Stimulated activated naive CD4-positive, alpha-beta T cell treated with Interleukin-2 at 50 U/mL for 16 hours (primary cell): ENCODE measurements around the gene RAD51D.
"Not testable (repeated sequence)": the region's sequence is repeated elsewhere in the genome, so short reads cannot be mapped to it uniquely, and the experiment has no call there.

Experiments
- DNase-seq: peaks from one replicate; lab custom pipeline; 2025; lab: John Stamatoyannopoulos, UW

The RAD51D gene

DNA sequence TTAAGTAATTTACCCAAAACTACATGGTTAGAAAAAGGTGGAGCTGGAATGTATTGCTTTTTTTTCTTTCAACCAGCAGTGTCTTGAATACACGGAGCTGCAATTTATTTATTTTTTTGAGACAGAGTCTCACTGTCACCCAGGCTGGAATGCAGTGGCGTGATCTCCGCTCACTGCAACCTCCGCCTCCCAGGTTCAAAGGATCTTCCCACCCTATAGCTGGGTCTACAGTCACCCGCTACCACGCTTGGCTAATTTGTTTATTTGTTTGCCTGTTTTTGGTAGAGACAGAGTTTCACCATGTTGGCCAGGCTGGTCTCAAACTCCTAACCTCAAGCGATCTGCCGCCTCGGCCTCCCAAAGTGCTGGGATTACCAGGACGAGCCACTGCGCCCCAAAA lies 29.0 kb downstream of the RAD51D start:
- DNase-seq, result not testable (repeated sequence)

DNA sequence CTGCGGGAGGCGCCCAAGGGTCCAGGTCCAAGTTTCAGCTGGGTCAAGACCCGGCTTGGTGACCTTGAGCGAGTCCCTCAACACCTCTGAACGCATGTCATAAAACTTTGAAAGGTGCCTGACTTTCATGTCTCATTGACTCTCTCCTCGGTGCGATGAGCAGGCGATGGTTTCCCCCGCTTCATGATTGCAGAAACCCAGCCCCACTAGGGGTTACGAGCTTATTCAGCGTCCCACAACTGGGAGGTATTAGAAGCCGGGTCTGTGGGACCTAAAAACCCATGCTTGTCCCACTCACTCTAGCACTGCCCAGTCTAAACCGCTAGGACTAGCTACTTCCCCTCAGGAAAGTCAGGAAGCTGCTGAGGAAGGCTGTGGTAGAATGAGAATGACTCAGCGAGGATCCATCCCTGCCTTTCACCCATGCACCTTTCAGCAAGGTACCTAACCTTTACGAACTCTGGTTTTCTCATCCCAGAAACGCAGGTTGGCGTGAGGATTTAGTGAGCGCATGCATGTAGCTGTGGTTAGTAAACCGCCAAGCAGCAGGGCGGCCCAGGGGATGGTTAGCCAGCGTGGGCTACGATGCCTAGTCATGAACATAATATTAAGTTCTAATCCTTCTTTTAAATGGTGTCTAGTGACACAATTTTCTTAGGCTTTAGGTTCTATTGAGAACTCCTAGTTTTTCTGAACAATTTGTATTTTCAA lies 29.9 kb downstream of the RAD51D start:
- DNase-seq, result peak; percentile 70

DNA sequence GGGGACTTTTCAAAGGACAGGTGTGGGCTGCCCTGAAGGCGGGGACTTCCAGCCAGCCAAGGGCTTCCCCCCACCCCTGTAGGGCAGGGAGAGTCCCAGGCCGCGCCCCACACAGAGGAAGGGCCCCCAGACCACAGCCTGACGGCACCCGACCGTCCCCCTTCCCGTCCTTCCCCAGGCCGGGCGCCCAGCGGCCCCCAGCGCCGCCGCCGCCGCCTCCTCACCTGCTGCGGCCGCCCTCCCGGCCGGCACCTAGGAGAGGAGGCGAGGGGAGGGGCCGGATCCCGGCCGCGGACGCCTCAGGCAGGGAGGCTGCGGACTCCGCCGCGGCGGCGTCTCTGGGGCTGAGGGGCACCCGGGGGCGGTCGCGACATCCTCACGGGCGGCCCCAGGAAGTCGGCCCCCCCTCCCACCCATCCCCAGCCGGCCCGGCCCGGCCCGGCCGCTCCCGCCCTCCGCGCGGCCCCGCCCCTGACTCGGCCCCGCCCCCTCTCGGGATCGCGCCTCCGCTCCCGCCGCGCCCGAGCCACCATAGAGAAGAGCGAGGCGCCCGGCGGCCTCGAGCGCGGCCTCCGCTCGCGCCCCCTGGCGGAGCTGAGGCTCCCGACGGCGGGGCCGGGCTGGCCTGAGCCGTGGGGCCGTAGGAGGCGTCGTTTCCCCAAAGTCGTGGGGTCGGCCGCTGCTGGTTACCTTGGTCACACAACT lies 30.6 kb downstream of the RAD51D start:
- DNase-seq, result peak; percentile 84

DNA sequence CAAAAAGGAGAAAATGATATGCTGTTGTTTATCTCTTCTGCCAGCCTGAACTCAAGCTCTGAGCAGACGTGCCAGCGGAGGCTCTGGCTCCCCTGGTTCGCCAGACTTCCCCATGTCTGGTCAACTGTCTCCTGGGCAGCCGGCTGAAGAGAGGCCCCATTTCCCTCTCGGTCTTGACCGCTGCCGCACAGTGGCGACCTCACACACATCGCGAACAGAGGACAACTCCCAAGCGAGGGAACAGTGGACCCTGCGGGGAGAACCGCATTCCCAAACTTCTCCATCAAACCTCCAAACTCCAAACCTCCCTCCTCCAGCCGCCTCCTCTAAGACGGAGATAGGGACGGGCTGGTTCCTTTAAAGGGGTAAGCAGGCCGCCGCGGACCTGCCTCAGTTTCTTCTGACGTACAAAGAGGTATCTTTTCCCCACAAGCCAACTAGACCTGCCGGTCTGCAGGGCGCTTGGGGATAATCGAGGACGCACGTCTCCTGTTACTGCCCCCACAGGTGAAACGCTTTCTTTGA lies 31.2 kb downstream of the RAD51D start:
- DNase-seq, result no peak

DNA sequence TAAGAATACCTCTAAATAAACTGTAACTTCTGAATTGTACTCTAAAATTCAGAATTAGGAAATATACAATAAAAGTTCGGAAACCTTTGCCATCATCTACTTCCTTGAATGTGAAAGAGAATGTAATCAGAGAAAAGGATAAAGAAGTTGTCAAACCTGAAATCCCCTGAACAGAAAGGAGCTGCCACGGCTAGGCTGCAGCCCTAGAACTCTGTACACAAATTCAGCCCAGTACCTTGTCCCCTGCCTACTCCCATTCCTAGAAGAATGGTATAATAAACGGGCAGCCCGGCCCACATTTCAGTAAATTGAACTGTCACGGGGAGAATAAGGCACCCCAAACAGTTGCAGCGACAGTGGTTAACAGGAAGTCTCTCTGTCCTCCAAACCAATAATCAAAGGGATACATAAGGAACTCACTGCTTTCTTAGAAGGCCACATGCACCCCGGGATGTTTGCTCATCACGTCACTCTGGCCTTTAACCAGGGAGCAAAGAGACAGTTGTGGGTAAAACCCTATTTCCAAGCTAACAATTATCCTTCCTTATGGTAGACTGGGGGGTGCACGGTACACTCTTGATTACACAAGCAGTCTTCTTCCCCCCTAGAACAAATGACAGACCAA lies 31.8 kb downstream of the RAD51D start:
- DNase-seq, result no peak

DNA sequence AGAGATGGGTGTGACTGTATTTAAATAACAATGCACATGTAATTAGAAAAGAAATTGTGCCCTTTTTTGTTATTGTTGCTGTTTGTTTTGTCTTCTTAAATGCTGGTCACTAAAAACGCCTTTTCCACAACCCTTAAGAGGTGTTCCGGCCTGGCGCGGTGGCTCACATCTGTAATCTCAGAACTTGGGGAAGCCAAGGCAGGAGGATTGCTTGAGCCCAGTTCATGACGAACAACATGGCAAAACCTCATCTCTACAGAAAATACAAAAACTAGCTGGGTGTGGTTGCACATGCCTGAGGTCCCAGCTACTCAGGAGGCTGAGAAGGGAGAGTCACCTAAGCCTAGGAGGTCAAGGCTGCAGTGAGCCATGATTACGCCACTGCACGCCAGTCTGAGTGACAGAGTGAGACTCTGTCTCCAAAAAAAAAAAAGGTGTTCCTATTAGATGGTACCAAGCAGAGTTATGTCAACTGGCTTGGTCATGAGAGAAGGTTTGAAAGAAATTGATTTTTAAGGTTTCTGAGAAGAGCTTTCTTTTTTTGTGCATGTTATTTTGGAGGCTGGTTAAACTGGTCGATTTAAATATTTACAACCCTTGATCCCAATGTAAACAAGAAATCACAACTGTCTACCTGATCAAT lies 32.6 kb downstream of the RAD51D start:
- no peak for DNase-seq

DNA sequence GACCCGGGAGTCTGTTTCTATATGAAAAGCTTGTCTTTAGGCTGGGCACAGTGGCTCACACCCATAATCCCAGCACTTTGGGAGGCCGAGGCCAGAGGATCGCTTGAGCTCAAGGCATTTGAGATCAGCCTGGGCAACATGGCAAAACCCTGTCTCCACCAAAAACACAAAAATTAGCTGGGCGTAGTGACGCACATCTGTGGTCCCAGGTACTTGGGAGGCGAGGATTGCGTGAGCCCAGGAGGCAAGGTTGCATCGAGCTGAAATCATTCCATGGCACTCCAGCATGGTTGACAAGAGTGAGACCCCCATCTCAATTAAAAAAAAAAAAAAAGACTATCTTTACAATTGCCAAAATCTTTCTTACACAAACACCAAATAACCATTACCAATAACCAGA lies 33.5 kb downstream of the RAD51D start:
- no peak for DNase-seq

DNA sequence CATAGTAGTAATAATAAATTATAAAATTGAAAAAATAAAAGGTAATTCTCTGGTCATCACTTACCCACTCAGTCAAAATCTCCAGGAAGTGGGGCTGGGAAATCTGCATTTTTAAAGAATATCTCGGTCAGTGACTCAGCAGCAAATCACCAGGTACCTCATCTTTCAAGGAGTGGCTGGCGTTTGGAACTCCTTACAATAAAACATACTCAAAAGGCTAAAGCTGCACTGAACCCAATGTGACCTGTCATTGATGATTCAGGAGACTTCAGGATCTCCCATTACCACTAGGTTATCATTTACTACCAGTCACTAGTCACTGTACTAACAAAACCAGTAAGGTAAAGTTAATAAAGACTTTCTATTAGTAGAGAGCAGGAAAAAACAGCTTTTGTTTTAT lies 34.7 kb downstream of the RAD51D start:
- no peak for DNase-seq

DNA sequence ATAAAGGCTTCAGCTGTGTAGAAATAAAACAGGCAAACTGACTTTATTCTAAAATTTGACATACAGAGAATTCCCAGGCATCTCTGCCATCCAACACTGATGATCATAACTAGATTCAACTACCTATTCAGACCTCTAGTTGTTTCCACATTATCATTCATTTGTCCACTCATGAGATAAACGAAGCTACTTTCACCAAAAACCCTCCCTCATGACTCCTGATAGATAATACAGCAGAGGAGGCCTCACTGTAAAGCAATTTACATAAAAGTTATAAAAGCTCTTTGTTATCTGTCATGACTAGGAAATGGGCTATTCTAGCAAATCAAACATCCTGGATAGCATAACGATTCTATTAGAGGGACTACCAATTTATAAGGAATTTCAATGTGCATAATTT lies 36.6 kb downstream of the RAD51D start:
- DNase-seq, result no peak

DNA sequence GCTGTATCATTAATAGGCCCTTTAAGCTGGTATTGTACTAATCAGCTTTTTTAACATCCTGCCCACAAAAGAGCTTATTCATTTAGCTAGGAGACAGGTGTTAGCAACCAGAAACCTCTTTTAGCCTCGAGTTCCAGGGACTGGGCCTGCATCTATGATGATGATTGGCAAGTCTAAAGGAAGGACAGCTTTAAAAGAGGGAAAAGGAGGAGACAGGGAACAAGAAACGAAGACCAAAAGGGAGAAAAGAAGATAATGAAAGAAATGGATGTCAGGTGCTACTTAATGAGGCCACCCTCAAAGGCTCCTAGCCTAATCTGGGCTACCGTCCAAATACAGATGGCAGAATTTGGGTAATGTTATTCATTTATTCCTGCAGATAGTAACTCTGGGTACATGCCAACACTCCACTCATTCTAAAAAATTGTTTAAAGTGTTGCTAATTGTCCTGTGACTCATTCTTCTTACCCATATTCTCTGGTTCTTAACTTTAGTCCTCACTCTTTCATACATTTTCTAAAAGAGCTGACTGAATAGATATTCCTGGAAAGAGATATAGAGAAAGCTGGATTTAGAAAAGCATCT lies 37.5 kb downstream of the RAD51D start:
- no peak for DNase-seq

DNA sequence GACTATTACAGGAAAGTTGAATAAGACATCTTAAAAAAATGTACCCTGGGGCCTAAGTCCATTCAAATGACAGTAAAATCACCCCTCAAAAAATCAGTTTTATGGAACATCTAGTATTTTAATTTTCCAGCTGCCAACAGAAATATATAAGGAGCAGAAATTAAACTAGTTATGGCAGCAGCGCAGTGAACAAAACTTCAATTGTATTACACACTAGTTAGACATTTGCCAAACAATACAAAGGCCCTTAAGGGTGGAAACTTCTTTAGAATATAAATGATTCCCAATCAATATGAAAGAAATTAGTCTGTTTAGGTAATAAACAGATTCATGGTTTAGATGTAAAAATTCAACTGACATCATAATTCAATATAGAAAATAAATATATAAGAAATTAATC lies 38.0 kb downstream of the RAD51D start:
- no peak for DNase-seq

DNA sequence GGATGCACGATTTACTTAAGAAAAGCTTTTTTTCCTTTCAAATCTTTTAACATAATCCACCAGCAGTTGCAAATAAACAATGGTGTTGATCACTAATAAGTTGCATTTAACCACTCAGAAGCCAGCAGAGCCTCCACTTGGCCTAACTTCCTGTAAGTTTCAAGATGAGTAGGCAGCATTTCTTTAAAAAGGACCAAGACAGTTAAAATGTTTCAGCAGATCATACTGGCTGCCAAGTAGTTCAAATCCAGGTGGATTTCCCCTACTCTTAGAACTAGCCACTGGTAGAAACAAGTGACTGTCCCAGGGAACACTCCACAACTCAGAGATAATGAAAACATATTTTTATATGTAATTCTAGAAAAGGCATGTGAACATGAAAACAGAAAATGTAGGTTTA lies 39.1 kb downstream of the RAD51D start:
- no peak for DNase-seq

DNA sequence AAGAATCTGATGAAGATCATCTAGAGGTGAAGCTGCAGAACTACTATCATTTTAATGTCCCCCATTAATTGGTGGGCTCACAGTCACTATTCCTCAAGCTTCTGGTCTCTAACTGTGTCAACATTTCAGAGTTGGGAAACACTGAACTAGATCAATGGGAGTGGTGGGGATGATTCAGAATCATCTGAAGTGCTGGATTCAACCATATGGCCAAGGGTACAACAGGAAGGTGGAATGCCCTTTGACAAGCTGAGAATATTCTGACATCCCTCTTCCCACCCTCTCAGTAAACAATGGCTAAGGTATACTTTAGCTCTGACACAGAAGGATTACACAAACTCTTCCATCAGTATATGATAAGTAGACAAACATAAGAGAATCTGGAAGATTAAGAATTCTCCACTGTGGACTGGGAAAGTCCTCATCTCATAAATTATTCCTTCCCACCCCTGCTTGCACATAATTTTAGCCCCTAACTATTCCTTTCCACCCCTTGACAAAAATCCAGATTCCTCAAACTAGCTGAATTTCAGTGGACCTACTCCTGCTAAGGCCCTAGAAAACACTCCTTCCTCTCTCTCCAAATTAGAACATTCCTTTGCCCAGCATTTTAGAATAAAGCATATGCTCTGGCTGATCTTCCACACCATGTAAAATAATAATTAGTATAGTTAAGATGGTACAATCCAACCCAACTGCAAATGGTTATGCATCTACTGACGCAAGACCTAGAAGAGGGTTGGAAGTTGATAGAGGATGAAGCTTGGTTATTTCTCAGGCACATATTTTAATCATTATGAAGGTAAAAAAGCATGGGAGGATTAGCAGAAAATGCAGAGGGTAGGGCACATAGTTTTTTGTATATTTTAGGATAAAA lies 39.9 kb downstream of the RAD51D start:
- DNase-seq, result no peak

DNA sequence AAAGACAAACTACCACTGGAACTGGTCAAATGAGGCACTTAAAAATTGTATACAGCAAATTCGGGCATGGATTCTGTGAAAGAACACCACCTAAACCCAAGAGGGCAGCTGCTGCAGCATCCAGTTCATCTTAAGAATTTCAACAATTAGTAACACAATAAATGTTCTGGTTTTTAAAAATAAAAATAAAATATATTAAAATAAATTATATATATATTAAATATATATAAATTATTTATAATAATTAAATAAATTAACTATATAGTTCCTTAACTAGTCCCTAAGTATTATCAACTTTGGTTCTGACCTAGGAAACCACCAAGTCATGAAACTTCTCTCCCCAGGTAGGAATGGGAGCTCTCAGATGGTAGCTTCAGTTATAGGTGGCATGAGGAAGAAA lies 42.8 kb downstream of the RAD51D start:
- no peak for DNase-seq

DNA sequence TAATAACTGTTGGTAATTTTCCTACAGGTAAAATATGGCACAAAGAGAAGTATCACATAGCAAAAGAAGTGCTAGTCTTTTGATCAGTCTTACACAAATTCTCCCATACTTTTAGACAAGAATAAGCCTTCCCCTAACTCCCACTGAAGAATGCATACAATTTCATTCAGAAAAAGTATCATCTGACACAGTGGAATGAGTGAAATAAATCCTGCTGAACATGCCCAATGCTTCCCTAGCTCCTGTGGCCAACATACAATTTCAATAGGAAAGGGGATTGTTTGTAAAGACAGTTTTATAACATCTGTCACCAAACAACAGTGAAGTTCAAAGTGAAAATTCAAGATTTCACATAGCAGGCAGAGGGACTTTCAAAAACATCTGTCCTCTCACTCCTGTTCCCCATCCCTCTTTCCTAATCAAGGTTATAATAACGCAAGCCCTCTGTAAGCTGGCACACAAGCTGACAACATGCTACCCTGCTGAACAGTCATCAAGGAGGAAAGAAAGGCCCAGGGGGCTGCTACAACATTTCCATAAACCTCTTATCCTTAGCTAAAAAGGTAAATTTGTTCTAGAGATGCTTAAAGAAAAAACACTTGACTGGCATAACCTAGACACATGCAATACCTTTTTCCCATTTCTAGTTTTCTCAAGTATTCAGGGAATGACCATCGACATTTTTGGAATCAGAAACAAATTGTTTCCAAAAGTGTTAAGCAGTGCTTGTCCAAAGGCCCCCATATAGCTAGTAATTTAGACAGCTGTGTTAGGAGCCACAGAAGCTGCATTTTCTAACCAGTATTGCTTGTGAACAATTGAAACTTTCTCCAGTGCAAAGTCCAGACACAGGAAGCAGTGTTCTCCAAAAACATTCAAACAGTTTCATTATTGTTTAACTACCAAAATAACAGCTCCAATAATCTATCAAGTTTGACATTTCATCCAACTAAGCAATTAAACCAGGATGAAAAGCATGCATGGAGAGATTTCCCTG lies 44.7 kb downstream of the RAD51D start:
- no peak for DNase-seq

DNA sequence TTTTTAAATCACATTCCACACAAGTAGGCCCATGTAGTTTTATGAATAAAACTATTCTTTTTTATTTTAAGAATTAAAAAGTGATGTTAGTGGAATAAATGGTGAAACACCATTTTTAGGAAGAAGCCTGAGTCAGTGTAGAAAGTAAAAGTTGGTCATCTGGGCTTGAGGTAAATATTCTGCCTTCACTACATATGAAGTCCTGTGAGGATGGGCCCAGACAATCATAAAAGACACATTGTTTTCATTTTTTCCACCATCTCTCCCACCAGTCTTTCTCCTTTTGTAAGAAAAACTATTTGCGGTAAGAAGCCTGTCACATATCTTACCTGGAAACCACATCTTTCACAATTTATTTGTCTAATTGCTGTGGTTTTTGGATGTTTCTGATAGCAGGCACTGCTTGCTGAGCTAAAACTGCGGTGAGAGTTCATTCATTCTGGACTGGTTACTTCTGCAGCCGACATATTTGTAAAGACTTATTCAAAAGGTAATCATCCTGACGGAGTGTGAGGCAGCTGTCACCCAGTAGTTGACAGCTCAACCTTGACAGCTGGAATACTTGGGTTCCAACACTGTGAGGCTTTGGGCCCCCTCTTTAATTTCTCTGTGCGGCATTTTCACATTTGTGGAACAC lies 45.6 kb downstream of the RAD51D start:
- DNase-seq, result no peak

DNA sequence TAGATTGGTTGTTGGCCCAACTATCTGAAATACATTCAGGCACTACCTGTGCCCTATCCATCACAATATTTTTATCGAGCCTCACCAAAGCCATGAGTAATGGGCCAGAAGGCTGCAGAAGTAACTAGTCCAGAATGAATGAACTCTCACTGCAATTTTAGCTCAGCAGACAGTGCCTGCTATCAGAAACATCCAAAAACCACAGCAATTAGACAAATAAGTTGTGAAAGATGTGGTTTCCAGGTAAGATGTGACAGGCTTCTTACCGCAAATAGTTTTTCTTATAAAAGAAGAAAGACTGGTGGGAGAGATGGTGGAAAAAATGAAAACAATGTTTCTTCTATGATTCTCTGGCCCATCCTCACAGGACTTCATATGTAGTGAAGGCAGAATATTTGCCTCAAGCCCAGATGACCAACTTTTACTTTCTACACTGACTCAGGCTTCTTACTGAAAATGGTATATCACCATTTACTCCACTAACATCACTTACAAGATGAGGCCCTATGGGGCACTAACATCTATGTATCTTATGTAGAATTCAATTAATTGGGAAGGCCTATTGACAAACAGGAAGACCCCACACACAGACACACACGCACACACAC lies 46.4 kb downstream of the RAD51D start:
- no peak for DNase-seq

DNA sequence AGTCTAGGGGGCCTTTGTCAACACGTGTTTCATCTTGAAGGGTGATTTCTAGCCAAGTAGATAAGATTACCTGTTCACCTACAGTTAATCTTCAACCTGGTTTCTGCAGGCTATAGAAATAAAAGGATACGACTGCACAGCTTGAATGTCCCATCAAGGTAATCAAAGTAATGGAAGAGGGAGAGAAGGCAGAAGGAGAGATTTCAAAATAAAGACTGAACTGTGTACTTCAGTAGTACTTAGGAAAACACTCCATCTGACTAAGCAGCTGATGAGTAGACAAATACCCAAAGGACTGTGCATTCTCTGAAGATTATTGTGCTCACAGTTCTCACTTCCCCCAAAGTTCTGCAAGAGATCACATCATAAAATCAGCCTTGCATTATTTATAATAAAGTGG lies 50.3 kb downstream of the RAD51D start:
- DNase-seq, result no peak

DNA sequence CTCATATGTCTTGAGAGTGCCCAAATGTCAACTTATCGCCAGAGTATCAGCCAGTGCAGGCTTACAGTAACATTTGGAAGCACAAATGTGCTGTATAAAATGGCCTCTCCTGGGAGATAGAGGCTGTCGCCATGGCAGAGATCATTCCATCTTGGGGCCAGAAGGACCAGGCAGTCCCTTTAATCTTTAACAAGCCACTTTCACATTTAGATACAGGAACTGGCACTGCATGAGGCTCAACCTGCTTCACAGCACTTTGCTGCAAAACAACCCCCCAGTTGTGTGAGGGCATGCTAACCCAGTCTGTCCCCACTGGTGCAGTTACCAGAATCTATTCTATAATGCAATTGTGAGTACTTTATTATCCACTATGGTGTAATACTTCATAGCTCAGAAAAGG lies 51.4 kb downstream of the RAD51D start:
- DNase-seq, result no peak
